ENCODE data around the gene ARHGAP36.

DNA sequence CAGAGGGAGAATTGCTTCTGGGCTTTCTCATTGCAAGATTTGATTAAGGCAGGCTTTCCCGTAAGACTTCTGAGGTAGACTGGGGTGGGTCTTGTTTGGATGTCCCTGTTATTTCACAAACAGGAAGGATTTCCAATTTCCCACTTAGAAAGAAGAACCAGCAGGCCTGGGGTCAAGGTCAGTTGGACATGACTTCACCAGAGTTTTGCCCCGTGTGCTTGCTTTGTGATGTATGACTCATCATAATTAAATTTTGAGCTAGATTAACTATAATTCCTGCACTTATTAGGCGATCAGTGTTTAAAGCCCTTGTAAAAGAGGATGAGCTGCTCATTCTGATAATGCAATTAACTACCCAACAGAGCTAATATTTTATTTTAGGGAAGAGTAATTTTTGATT is 32.8 kb upstream of the ARHGAP36 start:
- TF ChIP-seq CTCF (IDR thresholded peaks at IDR 0.05) (no peak), POLR2AphosphoS5 (IDR thresholded peaks at IDR 0.05; ENCODE audit: insufficient read depth in 1 of 2, low read depth in 1 of 2) (no peak)

All from vagina (tissue), 2 donors.